ENCODE measurements around the gene PRCP. TPM values are rescaled to one million over a fixed set of nuclear protein-coding genes. Genes with fewer than 3 reads are reported as not detected.

Gene PRCP
- 140 and 209 TPM in 2 replicates for total RNA-seq (ENCODE audit: low replicate concordance)

GRCh38 chr11:82900277-82901164 is at the start of gene PRCP:
PRCP (minus strand) TSS chr11:82900430; CDS start chr11:82900402, 28 bp downstream.

GRCh38 chr11:82901165-82901921 is 1.1 kb upstream of the PRCP start, which contains the start of gene DDIAS:
DDIAS (plus strand) TSS chr11:82901736; CDS start chr11:82914739, 13,003 bp downstream.

Other genes with a start within 250 kb of the PRCP start
- gene FAM181B, start 166.6 kb downstream of the PRCP start, total RNA-seq (ENCODE audit: low replicate concordance), result not detected in 2 replicates
- gene DDIAS, start 1.3 kb upstream of the PRCP start, total RNA-seq (ENCODE audit: low replicate concordance), result 0.70 and 1.4 TPM in 2 replicates
- 25.5 and 27.6 TPM in 2 replicates for gene RAB30, start 171.5 kb upstream of the PRCP start, total RNA-seq (ENCODE audit: low replicate concordance)